Fibroblast of peridontal ligament (primary cell): ENCODE data around the gene KMT2E.
A peak's percentile ranks its signal among the peaks of the same experiment; 100 is the strongest.
"Not testable (repeated sequence)": the region's sequence is repeated elsewhere in the genome, so short reads cannot be mapped to it uniquely, and the experiment has no call there.

Experiments used
- DNase-seq: peaks from one replicate; pipeline ENCODE4 v3.0.0-alpha.2; 2010; ENCODE audit errors: extremely low read depth

Gene KMT2E

GRCh38 chr7:105026750-105027149 is 12.7 kb downstream of the KMT2E start:
- DNase-seq = no peak

- no peak for DNase-seq
These were observed 13.3 kb downstream of the KMT2E start for GRCh38 chr7:105027176-105027853.

- no peak for DNase-seq
These were observed 14.0 kb downstream of the KMT2E start for GRCh38 chr7:105028004-105028403.

- not testable (repeated sequence) for DNase-seq
These were observed 14.9 kb downstream of the KMT2E start for GRCh38 chr7:105028941-105029340.

GRCh38 chr7:105030447-105030846 is 16.4 kb downstream of the KMT2E start:
- no peak for DNase-seq

GRCh38 chr7:105032553-105033214 is 18.7 kb downstream of the KMT2E start:
- DNase-seq = no peak

- no peak for DNase-seq
These were observed 21.3 kb downstream of the KMT2E start for GRCh38 chr7:105035349-105035748.

- DNase-seq = no peak
These were observed 22.5 kb downstream of the KMT2E start for GRCh38 chr7:105036217-105037168.

GRCh38 chr7:105037319-105037718 is 23.3 kb downstream of the KMT2E start:
- no peak for DNase-seq

- DNase-seq = no peak
These were observed 30.6 kb downstream of the KMT2E start for GRCh38 chr7:105044449-105045070.

GRCh38 chr7:105046414-105046813 is 32.4 kb downstream of the KMT2E start:
- peak; percentile 78 for DNase-seq

GRCh38 chr7:105047932-105048331 is 33.9 kb downstream of the KMT2E start:
- DNase-seq = no peak

- no peak for DNase-seq
These were observed 36.5 kb downstream of the KMT2E start for GRCh38 chr7:105050493-105050892.

- not testable (repeated sequence) for DNase-seq
These were observed 36.9 kb downstream of the KMT2E start for GRCh38 chr7:105050899-105051298.

GRCh38 chr7:105055084-105055483 is 41.1 kb downstream of the KMT2E start:
- no peak for DNase-seq

GRCh38 chr7:105055621-105056020 is 41.6 kb downstream of the KMT2E start:
- no peak for DNase-seq

- DNase-seq = no peak
These were observed 43.5 kb downstream of the KMT2E start for GRCh38 chr7:105057472-105057871.

- no peak for DNase-seq
These were observed 46.4 kb downstream of the KMT2E start for GRCh38 chr7:105060437-105060836.

- DNase-seq = no peak
These were observed 46.9 kb downstream of the KMT2E start for GRCh38 chr7:105060923-105061322.

GRCh38 chr7:105065104-105065503 is 51.1 kb downstream of the KMT2E start:
- no peak for DNase-seq

GRCh38 chr7:105067691-105068090 is 53.7 kb downstream of the KMT2E start:
- DNase-seq = no peak

- no peak for DNase-seq
These were observed 54.9 kb downstream of the KMT2E start for GRCh38 chr7:105068886-105069285.
